Right lobe of liver (tissue), 4 donors: ENCODE measurements around the gene PRB3.

Experiments
- CTCF ChIP-seq, 4 donors: fragments of 200-600 bp in 3 of 4; fragments of 450-650 bp in 1 of 4; IDR thresholded peaks; one replicate each; pipeline versions ENCODE4 v1.5.1 to v1.8.0; 2016 to 2022; ENCODE audit warnings: antibody characterized with exemption in 4 of 4, mild to moderate bottlenecking in 2 of 4
- POLR2A ChIP-seq: fragments of 450-650 bp; IDR thresholded peaks from one replicate; pipeline ENCODE4 v1.6.1; 2017; ENCODE audit warnings: antibody characterized with exemption, mild to moderate bottlenecking
- donor health status: DM: no; HTN: no; CAD: no.
- donor health status: DM: no; HTN: no; CAD: no.
- donor health status: DM: no; HTN: yes; CAD: no.

DNA sequence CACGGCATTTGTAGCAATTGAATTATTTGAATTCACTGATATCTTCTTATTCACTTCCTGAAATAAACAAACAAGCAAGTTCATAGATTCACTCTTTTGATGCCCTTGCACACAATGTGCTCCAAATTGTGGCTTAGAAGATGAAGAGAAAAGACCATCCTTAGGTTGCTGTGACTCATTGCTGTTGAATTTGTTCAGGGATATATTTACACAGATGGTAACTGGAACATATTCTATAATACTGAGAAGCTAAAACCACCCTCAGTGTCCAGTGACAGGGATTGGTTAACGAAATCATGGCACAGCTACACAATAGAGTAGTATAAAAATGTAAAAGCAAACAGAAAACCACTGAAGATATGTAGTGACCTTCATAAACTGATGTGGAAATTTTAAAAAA is 37.6 kb upstream of the PRB3 start:
- no peak for TF ChIP-seq CTCF (IDR thresholded peaks at IDR 0.05)
- no peak for TF ChIP-seq POLR2A
